ENCODE measurements around the gene NLGN1.

The NLGN1 gene

GRCh38 chr3:174153871-174154270, 756.3 kb downstream of the NLGN1 start:
- Histone ChIP-seq H3K27me3 (ENCODE audit: control insufficient read depth, insufficient read depth, low read length, poor library complexity, severe bottlenecking) (no peaks in the 10 kb centered on the region), H3K9me3 (ENCODE audit: control insufficient read depth, low read length) (no peaks in the 10 kb centered on the region), H3K4me3 (ENCODE audit: insufficient read depth, low read depth, low read length) (no peak overlapping the region), H3K36me3 (ENCODE audit: control insufficient read depth, insufficient read depth, low read length) (no peaks in the 10 kb centered on the region), H3K27ac (ENCODE audit: insufficient read depth, low read depth, low read length, poor library complexity, severe bottlenecking) (no peak overlapping the region), H3K4me1 (ENCODE audit: control insufficient read depth, insufficient read depth, low read length) (no peaks in the 10 kb centered on the region)
- 83 to 89% methylated on average over 1 of the region's 1 CpG for WGBS, 2 experiments

- WGBS, 2 experiments, result 95 to 98% methylated on average over 7 of the region's 7 CpGs
- Histone ChIP-seq H3K36me3 (ENCODE audit: control insufficient read depth, insufficient read depth, low read length) (no peaks in the 10 kb centered on the region), H3K9me3 (ENCODE audit: control insufficient read depth, low read length) (no peaks in the 10 kb centered on the region), H3K27me3 (ENCODE audit: control insufficient read depth, insufficient read depth, low read length, poor library complexity, severe bottlenecking) (no peaks in the 10 kb centered on the region), H3K4me1 (ENCODE audit: control insufficient read depth, insufficient read depth, low read length) (no peaks in the 10 kb centered on the region), H3K4me3 (ENCODE audit: insufficient read depth, low read depth, low read length) (no peak overlapping the region), H3K27ac (ENCODE audit: insufficient read depth, low read depth, low read length, poor library complexity, severe bottlenecking) (no peak overlapping the region)
These were observed 758.7 kb downstream of the NLGN1 start for GRCh38 chr3:174156200-174156599.

GRCh38 chr3:174158674-174159073, 761.1 kb downstream of the NLGN1 start:
- H3K27ac ChIP-seq (ENCODE audit: insufficient read depth, low read depth, low read length, poor library complexity, severe bottlenecking), result no peak overlapping the region
- H3K27me3 ChIP-seq (ENCODE audit: control insufficient read depth, insufficient read depth, low read length, poor library complexity, severe bottlenecking), result no peaks in the 10 kb centered on the region
- H3K36me3 ChIP-seq (ENCODE audit: control insufficient read depth, insufficient read depth, low read length), result no peaks in the 10 kb centered on the region
- WGBS, 2 experiments, result 100% methylated on average over 1 of the region's 1 CpG; no CpG with 5 or more reads in 1 of the 2 experiments
- no peaks in the 10 kb centered on the region for H3K9me3 ChIP-seq (ENCODE audit: control insufficient read depth, low read length)
- no peak overlapping the region for H3K4me3 ChIP-seq (ENCODE audit: insufficient read depth, low read depth, low read length)
- no peaks in the 10 kb centered on the region for H3K4me1 ChIP-seq (ENCODE audit: control insufficient read depth, insufficient read depth, low read length)

- Histone ChIP-seq H3K9me3 (ENCODE audit: control insufficient read depth, low read length) (no peaks in the 10 kb centered on the region), H3K4me1 (ENCODE audit: control insufficient read depth, insufficient read depth, low read length) (no peaks in the 10 kb centered on the region), H3K4me3 (ENCODE audit: insufficient read depth, low read depth, low read length) (no peak overlapping the region), H3K36me3 (ENCODE audit: control insufficient read depth, insufficient read depth, low read length) (no peaks in the 10 kb centered on the region), H3K27ac (ENCODE audit: insufficient read depth, low read depth, low read length, poor library complexity, severe bottlenecking) (no peak overlapping the region), H3K27me3 (ENCODE audit: control insufficient read depth, insufficient read depth, low read length, poor library complexity, severe bottlenecking) (no peaks in the 10 kb centered on the region)
- 38 to 52% methylated on average over 3 of the region's 3 CpGs for WGBS, 2 experiments
These were observed 762.1 kb downstream of the NLGN1 start for GRCh38 chr3:174159604-174160003.

- no peaks in the 10 kb centered on the region for H3K36me3 ChIP-seq (ENCODE audit: control insufficient read depth, insufficient read depth, low read length)
- H3K4me3 ChIP-seq (ENCODE audit: insufficient read depth, low read depth, low read length), result no peak overlapping the region
- 95 to 100% methylated on average over 1 of the region's 1 CpG for WGBS, 2 experiments
- H3K9me3 ChIP-seq (ENCODE audit: control insufficient read depth, low read length), result no peaks in the 10 kb centered on the region
- H3K27ac ChIP-seq (ENCODE audit: insufficient read depth, low read depth, low read length, poor library complexity, severe bottlenecking), result no peak overlapping the region
- no peaks in the 10 kb centered on the region for H3K27me3 ChIP-seq (ENCODE audit: control insufficient read depth, insufficient read depth, low read length, poor library complexity, severe bottlenecking)
- no peaks in the 10 kb centered on the region for H3K4me1 ChIP-seq (ENCODE audit: control insufficient read depth, insufficient read depth, low read length)
These were observed 765.0 kb downstream of the NLGN1 start for GRCh38 chr3:174162550-174162949.

GRCh38 chr3:174168026-174168425, 770.5 kb downstream of the NLGN1 start:
- WGBS, 2 experiments, result 86 to 100% methylated on average over 1 of the region's 1 CpG
- Histone ChIP-seq H3K27ac (ENCODE audit: insufficient read depth, low read depth, low read length, poor library complexity, severe bottlenecking) (no peak overlapping the region), H3K36me3 (ENCODE audit: control insufficient read depth, insufficient read depth, low read length) (no peaks in the 10 kb centered on the region), H3K4me1 (ENCODE audit: control insufficient read depth, insufficient read depth, low read length) (no peaks in the 10 kb centered on the region), H3K4me3 (ENCODE audit: insufficient read depth, low read depth, low read length) (no peak overlapping the region), H3K27me3 (ENCODE audit: control insufficient read depth, insufficient read depth, low read length, poor library complexity, severe bottlenecking) (no peaks in the 10 kb centered on the region), H3K9me3 (ENCODE audit: control insufficient read depth, low read length) (no peaks in the 10 kb centered on the region)

GRCh38 chr3:174168538-174169254, 771.2 kb downstream of the NLGN1 start:
- H3K4me3 ChIP-seq (ENCODE audit: insufficient read depth, low read depth, low read length), result no peak overlapping the region
- no peaks in the 10 kb centered on the region for H3K27me3 ChIP-seq (ENCODE audit: control insufficient read depth, insufficient read depth, low read length, poor library complexity, severe bottlenecking)
- 92 to 94% methylated on average over 3 of the region's 3 CpGs for WGBS, 2 experiments

GRCh38 chr3:174169736-174170135, 772.2 kb downstream of the NLGN1 start:
- 81 to 87% methylated on average over 3 of the region's 3 CpGs for WGBS, 2 experiments
- H3K4me3 ChIP-seq (ENCODE audit: insufficient read depth, low read depth, low read length), result no peak overlapping the region
- no peak overlapping the region for H3K27ac ChIP-seq (ENCODE audit: insufficient read depth, low read depth, low read length, poor library complexity, severe bottlenecking)

More at GRCh38 chr3:174168538-174169254, 771.2 kb downstream of the NLGN1 start:
- Histone ChIP-seq H3K4me1 (ENCODE audit: control insufficient read depth, insufficient read depth, low read length) (no peaks in the 10 kb centered on the region), H3K27ac (ENCODE audit: insufficient read depth, low read depth, low read length, poor library complexity, severe bottlenecking) (no peak overlapping the region), H3K9me3 (ENCODE audit: control insufficient read depth, low read length) (no peaks in the 10 kb centered on the region), H3K36me3 (ENCODE audit: control insufficient read depth, insufficient read depth, low read length) (no peaks in the 10 kb centered on the region)

GRCh38 chr3:174170248-174170647, 772.7 kb downstream of the NLGN1 start:
- no peaks in the 10 kb centered on the region for H3K36me3 ChIP-seq (ENCODE audit: control insufficient read depth, insufficient read depth, low read length)
- no peak overlapping the region for H3K27ac ChIP-seq (ENCODE audit: insufficient read depth, low read depth, low read length, poor library complexity, severe bottlenecking)

More at GRCh38 chr3:174169736-174170135, 772.2 kb downstream of the NLGN1 start:
- Histone ChIP-seq H3K36me3 (ENCODE audit: control insufficient read depth, insufficient read depth, low read length) (no peaks in the 10 kb centered on the region), H3K27me3 (ENCODE audit: control insufficient read depth, insufficient read depth, low read length, poor library complexity, severe bottlenecking) (no peaks in the 10 kb centered on the region), H3K4me1 (ENCODE audit: control insufficient read depth, insufficient read depth, low read length) (no peaks in the 10 kb centered on the region), H3K9me3 (ENCODE audit: control insufficient read depth, low read length) (no peaks in the 10 kb centered on the region)

GRCh38 chr3:174186377-174186989, 788.9 kb downstream of the NLGN1 start:
- Histone ChIP-seq H3K9me3 (ENCODE audit: control insufficient read depth, low read length) (no peaks in the 10 kb centered on the region), H3K4me3 (ENCODE audit: insufficient read depth, low read depth, low read length) (no peak overlapping the region), H3K27me3 (ENCODE audit: control insufficient read depth, insufficient read depth, low read length, poor library complexity, severe bottlenecking) (no peaks in the 10 kb centered on the region), H3K27ac (ENCODE audit: insufficient read depth, low read depth, low read length, poor library complexity, severe bottlenecking) (no peak overlapping the region), H3K36me3 (ENCODE audit: control insufficient read depth, insufficient read depth, low read length) (no peaks in the 10 kb centered on the region), H3K4me1 (ENCODE audit: control insufficient read depth, insufficient read depth, low read length) (no peaks in the 10 kb centered on the region)
- WGBS, 2 experiments, result no CpG with 5 or more reads among the region's 1 CpG

More at GRCh38 chr3:174170248-174170647, 772.7 kb downstream of the NLGN1 start:
- H3K9me3 ChIP-seq (ENCODE audit: control insufficient read depth, low read length), result no peaks in the 10 kb centered on the region
- 66 to 71% methylated on average over 2 of the region's 2 CpGs for WGBS, 2 experiments
- H3K4me1 ChIP-seq (ENCODE audit: control insufficient read depth, insufficient read depth, low read length), result no peaks in the 10 kb centered on the region
- no peaks in the 10 kb centered on the region for H3K27me3 ChIP-seq (ENCODE audit: control insufficient read depth, insufficient read depth, low read length, poor library complexity, severe bottlenecking)
- H3K4me3 ChIP-seq (ENCODE audit: insufficient read depth, low read depth, low read length), result no peak overlapping the region
